Measurements from ENCODE around the gene PTGDS.

DNA sequence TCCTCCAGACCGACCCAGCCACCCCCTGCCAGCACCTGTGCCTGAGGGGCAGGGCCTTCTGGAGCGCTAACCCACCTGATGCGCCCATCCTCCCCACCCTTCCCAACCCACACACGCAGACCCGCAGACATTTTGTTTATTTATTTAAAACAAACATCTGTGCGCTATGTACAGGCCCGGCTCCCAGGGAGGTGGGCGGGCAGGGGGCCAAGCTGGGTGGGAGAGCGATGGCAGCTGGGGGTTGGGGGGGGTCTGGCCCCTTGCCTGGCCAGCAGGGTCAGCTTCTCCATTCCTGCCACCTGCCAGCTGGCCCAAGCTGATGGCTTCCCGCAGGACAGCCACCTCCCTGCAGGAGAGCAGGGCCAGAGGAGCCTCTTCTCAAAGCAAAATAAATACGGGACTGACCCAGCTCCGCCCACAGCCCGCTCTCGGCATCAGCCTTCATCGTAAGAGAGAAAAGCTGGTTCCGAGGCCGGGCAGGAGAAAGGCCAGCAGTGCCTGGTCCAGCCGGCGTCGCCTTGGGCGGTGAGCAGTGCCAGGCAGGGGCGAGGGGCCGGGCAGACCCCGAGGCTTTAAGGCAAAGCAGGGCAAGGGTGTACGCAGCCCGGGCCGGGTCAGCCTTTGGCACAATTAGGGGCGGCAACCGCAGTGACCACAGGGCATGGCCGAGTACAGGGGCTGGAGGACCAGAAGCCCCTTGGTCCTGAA is 30.0 kb downstream of the PTGDS start:
- TF ChIP-seq, protein P1, sequence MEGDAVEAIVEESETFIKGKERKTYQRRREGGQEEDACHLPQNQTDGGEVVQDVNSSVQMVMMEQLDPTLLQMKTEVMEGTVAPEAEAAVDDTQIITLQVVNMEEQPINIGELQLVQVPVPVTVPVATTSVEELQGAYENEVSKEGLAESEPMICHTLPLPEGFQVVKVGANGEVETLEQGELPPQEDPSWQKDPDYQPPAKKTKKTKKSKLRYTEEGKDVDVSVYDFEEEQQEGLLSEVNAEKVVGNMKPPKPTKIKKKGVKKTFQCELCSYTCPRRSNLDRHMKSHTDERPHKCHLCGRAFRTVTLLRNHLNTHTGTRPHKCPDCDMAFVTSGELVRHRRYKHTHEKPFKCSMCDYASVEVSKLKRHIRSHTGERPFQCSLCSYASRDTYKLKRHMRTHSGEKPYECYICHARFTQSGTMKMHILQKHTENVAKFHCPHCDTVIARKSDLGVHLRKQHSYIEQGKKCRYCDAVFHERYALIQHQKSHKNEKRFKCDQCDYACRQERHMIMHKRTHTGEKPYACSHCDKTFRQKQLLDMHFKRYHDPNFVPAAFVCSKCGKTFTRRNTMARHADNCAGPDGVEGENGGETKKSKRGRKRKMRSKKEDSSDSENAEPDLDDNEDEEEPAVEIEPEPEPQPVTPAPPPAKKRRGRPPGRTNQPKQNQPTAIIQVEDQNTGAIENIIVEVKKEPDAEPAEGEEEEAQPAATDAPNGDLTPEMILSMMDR (IDR thresholded peaks at IDR 0.05; ENCODE audit: poor library complexity, severe bottlenecking) = no peak
- TF ChIP-seq RAD21 (conservative IDR thresholded peaks at IDR 0.05) = no peak
- TF ChIP-seq SMC3 (conservative IDR thresholded peaks at IDR 0.05; ENCODE audit: poor library complexity) = no peak

Measured in neural cell (in vitro differentiated cells).